Panc1 (cell line): Measurements from ENCODE around the gene TMEM100. TPM values are rescaled to one million over a fixed set of nuclear protein-coding genes. Genes with fewer than 3 reads are reported as not detected.

Source experiments
- ATAC-seq: fragments of 200-7000 bp; cut with Tn5 transposase; 2 replicates; pipeline ENCODE4 v1.9.1; 2020; ENCODE audit warnings: mild to moderate bottlenecking, moderate library complexity
- BruUV-seq: library from RNA; stranded (reverse); fragments of 400-500 nt; replicated peaks from 2 replicates; lab custom pipeline; 2021; lab: Mats Ljungman, UMichigan
- CTCF ChIA-PET: fragments of 300-600 bp; sonication (Branson Sonifier 250); formaldehyde crosslinking; loops from one replicate; lab custom pipeline; 2022; ENCODE audit warnings: antibody characterized with exemption; lab: Charles Lee
- POLR2A ChIA-PET: fragments of 300-600 bp; sonication (Branson Sonifier 250); formaldehyde crosslinking; loops from one replicate; lab custom pipeline; 2022; ENCODE audit warnings: antibody characterized with exemption; lab: Charles Lee
- DNase-seq: peaks from one replicate; pipeline ENCODE4 v3.0.0-alpha.2; 2010; ENCODE audit warnings: low read depth, low spot score
- H3K27ac ChIP-seq: 2 replicates; pipeline ENCODE4 v1.5.1; 2011; ENCODE audit warnings: mild to moderate bottlenecking, low read length, inconsistent platforms
- H3K27me3 ChIP-seq: fragments of 200-500 bp; sonication (Bioruptor generic); 2 replicates; pipeline ENCODE4 v1.6.0; 2014; ENCODE audit warnings: low read length, inconsistent platforms; ENCODE audit not compliant: control insufficient read depth, insufficient read depth
- H3K36me3 ChIP-seq: fragments of 200-500 bp; sonication (Bioruptor generic); 2 replicates; pipeline ENCODE4 v1.5.1; 2014; ENCODE audit warnings: inconsistent platforms, mild to moderate bottlenecking, low read length, moderate library complexity; ENCODE audit not compliant: control insufficient read depth, insufficient read depth
- H3K4me1 ChIP-seq: 2 replicates; pipeline ENCODE4 v1.5.1; 2011; ENCODE audit warnings: inconsistent platforms, mild to moderate bottlenecking, low read length, moderate library complexity; ENCODE audit not compliant: control insufficient read depth, insufficient read depth
- H3K4me3 ChIP-seq, 2 experiments: 2 replicates each; pipeline ENCODE4 v1.5.1; 2011 to 2012; ENCODE audit warnings: low read depth in 2 of 2, low read length in 2 of 2, mild to moderate bottlenecking in 2 of 2, inconsistent platforms in 1 of 2, moderate library complexity in 1 of 2
- H3K9me3 ChIP-seq: fragments of 200-500 bp; sonication (Bioruptor generic); 2 replicates; pipeline ENCODE4 v1.5.1; 2014; ENCODE audit warnings: low read depth, mild to moderate bottlenecking, inconsistent platforms, low read length, moderate library complexity; ENCODE audit not compliant: control insufficient read depth, insufficient read depth
- POLR2AphosphoS5 ChIP-seq: IDR thresholded peaks from 2 replicates; pipeline ENCODE4 v1.6.1; 2012; ENCODE audit warnings: mild to moderate bottlenecking, low read depth, low read length, moderate library complexity
- SIN3A ChIP-seq: IDR thresholded peaks from 2 replicates; pipeline ENCODE4 v1.6.1; 2012; ENCODE audit warnings: low read depth, mild to moderate bottlenecking, low read length, moderate library complexity, borderline replicate concordance; ENCODE audit not compliant: insufficient read depth
- TCF7L2 ChIP-seq: IDR thresholded peaks from 2 replicates; pipeline ENCODE4 v1.6.1; 2011; ENCODE audit warnings: mild to moderate bottlenecking, low read depth, low read length, inconsistent platforms
- in situ Hi-C: cut with HindIII; loops from 2 replicates; pipeline ENCODE4 v1.10.0; 2016; ENCODE audit warnings: low sequenced_read_pairs, low pct_unique_long_range_greater_than_20kb
- intact Hi-C: fragments of 100-400 bp; cut with micrococcal nuclease; formaldehyde crosslinking; loops from one replicate; pipeline ENCODE4 v1.10.0; 2022; ENCODE audit not compliant: unreplicated experiment
- total RNA-seq: library from RNA; stranded (reverse); gene quantifications from one replicate; pipeline ENCODE4 v1.2.1, GENCODE V29; 2021; ENCODE audit not compliant: unreplicated experiment
- TF ChIP-seq, protein P1 (sequence below): fragments of 450-650 bp; IDR thresholded peaks from 2 replicates; pipeline ENCODE4 v1.5.1; 2017; ENCODE audit warnings: mild to moderate bottlenecking
- TF ChIP-seq, protein P2 (sequence below), 2 experiments: IDR thresholded peaks; 2 replicates each; pipeline ENCODE4 v1.6.1; 2011 to 2012; ENCODE audit warnings: low read depth in 2 of 2, control low read depth in 1 of 2, low read length in 1 of 2, mild to moderate bottlenecking in 1 of 2, moderate library complexity in 1 of 2; ENCODE audit not compliant: insufficient read depth in 1 of 2

TMEM100 gene
- total RNA-seq, 1 experiment from 2014 or later, result 0.10 TPM

DNA sequence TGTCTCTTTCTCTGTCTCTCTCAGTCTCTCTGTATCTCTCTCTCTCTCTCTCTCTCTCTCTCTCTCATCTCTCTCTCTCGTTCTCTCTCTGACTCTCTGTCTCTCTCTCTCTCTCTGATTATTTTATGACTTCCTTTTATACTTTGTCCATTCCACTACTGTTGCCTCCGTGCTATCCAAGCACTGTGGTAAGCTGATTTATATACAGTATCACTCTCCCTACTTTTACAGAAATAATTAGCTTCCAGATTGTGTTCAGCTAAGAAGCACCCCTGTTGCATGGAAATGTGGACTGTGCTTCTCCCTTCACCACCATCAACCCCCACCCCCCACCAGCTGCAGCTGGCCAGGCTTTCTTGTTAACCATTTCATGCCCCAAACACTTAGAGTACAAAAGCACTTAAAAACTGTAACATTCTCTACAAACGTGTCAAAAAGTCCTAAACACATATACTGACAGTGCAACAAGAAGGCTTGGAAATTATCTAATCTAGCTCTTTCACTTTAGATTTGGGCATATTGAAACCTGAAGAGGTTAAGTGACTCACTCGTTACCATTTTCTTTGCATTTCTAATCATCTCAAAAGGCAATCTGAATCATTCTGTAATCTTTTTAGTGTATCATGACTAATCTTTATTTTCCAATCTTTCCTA lies 11.6 kb upstream of the TMEM100 start:
- no peaks in the 10 kb centered on the region for H3K4me1 ChIP-seq

DNA sequence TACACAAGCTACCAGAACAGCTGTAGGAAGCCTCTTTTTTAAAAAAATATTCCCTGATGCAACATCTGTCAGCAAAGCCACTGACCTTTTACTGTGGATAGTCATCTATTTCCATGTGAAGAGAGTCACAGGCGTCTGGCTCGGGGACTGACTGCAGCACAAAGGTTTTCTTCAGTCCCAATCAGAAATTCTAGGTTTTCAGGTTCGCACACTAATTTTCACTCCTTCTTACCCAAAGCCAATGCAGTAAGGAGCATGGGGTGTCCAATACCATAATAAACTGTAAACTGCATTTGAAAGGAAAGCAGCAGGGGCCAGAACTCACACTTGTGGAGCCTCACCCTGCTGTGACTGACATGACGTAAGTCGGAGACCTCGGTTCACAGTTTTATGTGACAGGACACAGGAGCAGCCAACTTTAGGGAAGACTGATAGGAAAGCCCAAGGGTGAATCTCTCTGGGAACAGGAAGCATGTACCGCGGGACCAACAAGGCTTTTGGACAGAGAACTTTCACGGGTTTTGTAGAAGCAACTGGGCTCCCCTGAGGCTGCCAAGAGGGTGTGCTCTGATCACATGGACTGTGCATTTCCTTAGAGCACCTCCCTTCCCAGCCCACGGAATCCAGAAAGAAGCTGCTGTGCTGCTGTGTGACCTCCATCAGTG lies 9.1 kb upstream of the TMEM100 start:
- H3K9me3 ChIP-seq, result no peaks in the 10 kb centered on the region
- peaks cover 4% of the 10 kb centered on the region; the same call in 1 of the 2 replicates for H3K27me3 ChIP-seq
- H3K4me3 ChIP-seq, result peak overlapping the region in 1 of 2 experiments; percentile 26; a peak in 2 of 4 replicates
- intact Hi-C loops, result no loop called here
- no peak overlapping the region for H3K27ac ChIP-seq
- no peaks in the 10 kb centered on the region for H3K36me3 ChIP-seq
- POLR2A ChIA-PET, result interaction anchor here (0.6 kb wide), 1 partner anchor 14 kb away, joined by 3 read pairs; no protein-coding TSS in a partner anchor
- CTCF ChIA-PET, result no interaction called here
- DNase-seq (no peak), ATAC-seq (no peak; the same call in 1 of the 2 replicates)
- no TSS peak for BruUV-seq
- TF ChIP-seq TCF7L2 (no peak), SIN3A (no peak), POLR2AphosphoS5 (no peak)
- TF ChIP-seq, protein P1, sequence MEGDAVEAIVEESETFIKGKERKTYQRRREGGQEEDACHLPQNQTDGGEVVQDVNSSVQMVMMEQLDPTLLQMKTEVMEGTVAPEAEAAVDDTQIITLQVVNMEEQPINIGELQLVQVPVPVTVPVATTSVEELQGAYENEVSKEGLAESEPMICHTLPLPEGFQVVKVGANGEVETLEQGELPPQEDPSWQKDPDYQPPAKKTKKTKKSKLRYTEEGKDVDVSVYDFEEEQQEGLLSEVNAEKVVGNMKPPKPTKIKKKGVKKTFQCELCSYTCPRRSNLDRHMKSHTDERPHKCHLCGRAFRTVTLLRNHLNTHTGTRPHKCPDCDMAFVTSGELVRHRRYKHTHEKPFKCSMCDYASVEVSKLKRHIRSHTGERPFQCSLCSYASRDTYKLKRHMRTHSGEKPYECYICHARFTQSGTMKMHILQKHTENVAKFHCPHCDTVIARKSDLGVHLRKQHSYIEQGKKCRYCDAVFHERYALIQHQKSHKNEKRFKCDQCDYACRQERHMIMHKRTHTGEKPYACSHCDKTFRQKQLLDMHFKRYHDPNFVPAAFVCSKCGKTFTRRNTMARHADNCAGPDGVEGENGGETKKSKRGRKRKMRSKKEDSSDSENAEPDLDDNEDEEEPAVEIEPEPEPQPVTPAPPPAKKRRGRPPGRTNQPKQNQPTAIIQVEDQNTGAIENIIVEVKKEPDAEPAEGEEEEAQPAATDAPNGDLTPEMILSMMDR, result no peak
- TF ChIP-seq, protein P2, sequence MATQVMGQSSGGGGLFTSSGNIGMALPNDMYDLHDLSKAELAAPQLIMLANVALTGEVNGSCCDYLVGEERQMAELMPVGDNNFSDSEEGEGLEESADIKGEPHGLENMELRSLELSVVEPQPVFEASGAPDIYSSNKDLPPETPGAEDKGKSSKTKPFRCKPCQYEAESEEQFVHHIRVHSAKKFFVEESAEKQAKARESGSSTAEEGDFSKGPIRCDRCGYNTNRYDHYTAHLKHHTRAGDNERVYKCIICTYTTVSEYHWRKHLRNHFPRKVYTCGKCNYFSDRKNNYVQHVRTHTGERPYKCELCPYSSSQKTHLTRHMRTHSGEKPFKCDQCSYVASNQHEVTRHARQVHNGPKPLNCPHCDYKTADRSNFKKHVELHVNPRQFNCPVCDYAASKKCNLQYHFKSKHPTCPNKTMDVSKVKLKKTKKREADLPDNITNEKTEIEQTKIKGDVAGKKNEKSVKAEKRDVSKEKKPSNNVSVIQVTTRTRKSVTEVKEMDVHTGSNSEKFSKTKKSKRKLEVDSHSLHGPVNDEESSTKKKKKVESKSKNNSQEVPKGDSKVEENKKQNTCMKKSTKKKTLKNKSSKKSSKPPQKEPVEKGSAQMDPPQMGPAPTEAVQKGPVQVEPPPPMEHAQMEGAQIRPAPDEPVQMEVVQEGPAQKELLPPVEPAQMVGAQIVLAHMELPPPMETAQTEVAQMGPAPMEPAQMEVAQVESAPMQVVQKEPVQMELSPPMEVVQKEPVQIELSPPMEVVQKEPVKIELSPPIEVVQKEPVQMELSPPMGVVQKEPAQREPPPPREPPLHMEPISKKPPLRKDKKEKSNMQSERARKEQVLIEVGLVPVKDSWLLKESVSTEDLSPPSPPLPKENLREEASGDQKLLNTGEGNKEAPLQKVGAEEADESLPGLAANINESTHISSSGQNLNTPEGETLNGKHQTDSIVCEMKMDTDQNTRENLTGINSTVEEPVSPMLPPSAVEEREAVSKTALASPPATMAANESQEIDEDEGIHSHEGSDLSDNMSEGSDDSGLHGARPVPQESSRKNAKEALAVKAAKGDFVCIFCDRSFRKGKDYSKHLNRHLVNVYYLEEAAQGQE (IDR thresholded peaks at IDR 0.05; ENCODE audit: insufficient read depth in 1 of 2, low read depth in 2 of 2, low read length in 1 of 2), result no peak
- in situ Hi-C loops, result no loop called here
- H3K4me1 ChIP-seq, result no peaks in the 10 kb centered on the region

More for the DNA sequence above, 11.6 kb upstream of the TMEM100 start:
- ChIA-PET POLR2A (interaction anchor here (0.6 kb wide), 1 partner anchor 37 kb away, joined by 3 read pairs; no protein-coding TSS in a partner anchor), CTCF (no interaction called here)
- no TSS peak for BruUV-seq
- TF ChIP-seq, protein P1, result no peak
- no peak for TF ChIP-seq SIN3A
- no peak for TF ChIP-seq POLR2AphosphoS5
- TF ChIP-seq, protein P2 (IDR thresholded peaks at IDR 0.05; ENCODE audit: insufficient read depth in 1 of 2, low read depth in 2 of 2, low read length in 1 of 2), result no peak
- no peak for TF ChIP-seq TCF7L2
- Histone ChIP-seq H3K27me3 (no peaks in the 10 kb centered on the region; the same call in 1 of the 2 replicates), H3K4me3 (no peak overlapping the region), H3K9me3 (no peaks in the 10 kb centered on the region), H3K27ac (no peak overlapping the region), H3K36me3 (no peaks in the 10 kb centered on the region)
- in situ Hi-C loops, result no loop called here
- intact Hi-C loops, result no loop called here
- no peak for ATAC-seq
- DNase-seq, result no peak
